ENCODE data around the gene RAB3B.
"Not testable (repeated sequence)": the region's sequence is repeated elsewhere in the genome, so short reads cannot be mapped to it uniquely, and the experiment has no call there.

The RAB3B gene, protein sequence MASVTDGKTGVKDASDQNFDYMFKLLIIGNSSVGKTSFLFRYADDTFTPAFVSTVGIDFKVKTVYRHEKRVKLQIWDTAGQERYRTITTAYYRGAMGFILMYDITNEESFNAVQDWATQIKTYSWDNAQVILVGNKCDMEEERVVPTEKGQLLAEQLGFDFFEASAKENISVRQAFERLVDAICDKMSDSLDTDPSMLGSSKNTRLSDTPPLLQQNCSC

DNA sequence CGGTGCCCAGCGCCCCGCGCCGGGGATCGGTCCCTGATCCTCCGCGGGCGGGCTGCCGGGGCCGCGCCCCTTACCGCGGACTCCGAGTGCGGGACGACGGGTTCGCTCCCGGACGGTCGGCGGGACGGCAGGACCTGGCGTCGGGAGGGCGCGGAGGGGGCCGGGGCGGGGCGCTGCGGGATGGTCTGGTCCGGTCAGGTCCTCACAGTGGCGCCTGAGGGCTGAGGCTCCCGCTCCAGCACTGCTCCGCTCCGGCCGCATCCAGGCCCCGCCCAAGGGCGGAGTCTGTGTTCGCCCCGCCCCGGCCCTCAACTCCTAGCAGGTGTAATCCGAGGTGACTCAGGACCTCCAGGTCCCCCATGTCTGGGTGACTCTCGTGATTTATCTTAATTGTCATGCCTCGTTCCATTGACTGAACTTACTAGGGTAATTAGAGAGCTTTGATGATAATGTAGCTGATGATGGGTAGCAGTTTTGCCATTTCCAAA, at the start of gene RAB3B:
TSS of gene RAB3B (minus strand) at position 223 of the 488 bp plus-strand sequence. CDS start 13,583 bp downstream, outside the sequence.
- Histone ChIP-seq H3K27me3 (ENCODE audit: control insufficient read depth, insufficient read depth, low read length) (no peaks in the 10 kb centered on the region), H3K36me3 (ENCODE audit: control insufficient read depth, insufficient read depth, low read length) (peaks cover 3% of the 10 kb centered on the region), H3K4me3 (ENCODE audit: low read depth, low read length) (peak within 1 kb of the TSS; percentile 70), H3K9ac (ENCODE audit: low read depth, low read length) (no peak within 1 kb of the TSS; the same call in 1 of the 2 replicates), H3K4me1 (ENCODE audit: control insufficient read depth, insufficient read depth, low read length) (peaks cover 3% of the 10 kb centered on the region; the same call in 1 of the 2 replicates), H3K9me3 (ENCODE audit: control insufficient read depth, insufficient read depth, low read length) (no peaks in the 10 kb centered on the region), H3K27ac (ENCODE audit: low read depth, low read length) (peak within 1 kb of the TSS; percentile 72)

DNA sequence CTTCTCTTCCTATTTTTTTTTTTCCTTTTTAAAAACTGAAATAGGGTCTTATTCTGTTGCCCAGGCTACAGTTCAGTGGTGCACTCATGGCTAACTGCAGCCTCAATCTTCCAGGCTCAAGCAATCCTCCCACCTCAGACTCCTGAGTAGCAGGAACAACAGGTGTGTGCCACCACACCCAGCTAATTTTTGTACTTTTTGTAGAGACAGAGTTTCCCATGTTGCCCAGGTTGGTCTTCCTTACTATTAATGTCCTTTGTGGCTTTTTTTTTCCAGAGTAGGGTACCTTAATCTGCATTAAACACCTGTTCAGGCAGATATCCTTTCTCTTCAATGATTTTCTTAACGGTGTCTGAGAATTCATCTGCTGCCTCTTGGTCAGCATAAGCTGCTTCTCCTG, 47.4 kb upstream of the RAB3B start:
- no peaks in the 10 kb centered on the region for H3K27me3 ChIP-seq (ENCODE audit: control insufficient read depth, insufficient read depth, low read length)
- H3K9me3 ChIP-seq (ENCODE audit: control insufficient read depth, insufficient read depth, low read length): no peaks in the 10 kb centered on the region
- H3K4me3 ChIP-seq (ENCODE audit: low read depth, low read length): no peak overlapping the region
- peaks cover 4% of the 10 kb centered on the region; the same call in 1 of the 2 replicates for H3K4me1 ChIP-seq (ENCODE audit: control insufficient read depth, insufficient read depth, low read length)
- peaks cover 55% of the 10 kb centered on the region for H3K36me3 ChIP-seq (ENCODE audit: control insufficient read depth, insufficient read depth, low read length)
- no peak overlapping the region for H3K27ac ChIP-seq (ENCODE audit: low read depth, low read length)
- no peak overlapping the region for H3K9ac ChIP-seq (ENCODE audit: low read depth, low read length)

DNA sequence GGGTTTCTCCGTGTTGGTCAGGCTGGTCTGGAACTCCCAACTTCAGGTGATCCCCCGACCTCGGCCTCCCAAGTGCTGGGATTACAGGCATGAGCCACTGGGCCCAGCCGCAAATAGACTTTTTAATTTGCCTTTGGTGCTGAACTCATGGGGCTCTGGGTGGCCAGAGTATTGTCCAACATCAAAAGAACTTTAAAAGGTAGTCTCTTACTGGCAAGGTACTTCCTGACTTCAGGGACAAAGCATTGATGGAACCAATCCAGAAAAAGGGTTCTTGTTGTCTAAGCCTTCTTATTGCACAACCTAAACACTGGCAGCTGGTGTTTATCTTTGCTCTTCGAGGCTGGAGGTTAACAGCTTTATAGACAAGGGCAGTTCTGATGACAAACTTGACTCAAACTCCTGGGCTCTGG, 46.9 kb upstream of the RAB3B start:
- Histone ChIP-seq H3K27ac (ENCODE audit: low read depth, low read length) (no peak overlapping the region), H3K36me3 (ENCODE audit: control insufficient read depth, insufficient read depth, low read length) (peaks cover 55% of the 10 kb centered on the region), H3K27me3 (ENCODE audit: control insufficient read depth, insufficient read depth, low read length) (no peaks in the 10 kb centered on the region), H3K9me3 (ENCODE audit: control insufficient read depth, insufficient read depth, low read length) (no peaks in the 10 kb centered on the region), H3K4me1 (ENCODE audit: control insufficient read depth, insufficient read depth, low read length) (peaks cover 7% of the 10 kb centered on the region), H3K9ac (ENCODE audit: low read depth, low read length) (no peak overlapping the region), H3K4me3 (ENCODE audit: low read depth, low read length) (no peak overlapping the region)

DNA sequence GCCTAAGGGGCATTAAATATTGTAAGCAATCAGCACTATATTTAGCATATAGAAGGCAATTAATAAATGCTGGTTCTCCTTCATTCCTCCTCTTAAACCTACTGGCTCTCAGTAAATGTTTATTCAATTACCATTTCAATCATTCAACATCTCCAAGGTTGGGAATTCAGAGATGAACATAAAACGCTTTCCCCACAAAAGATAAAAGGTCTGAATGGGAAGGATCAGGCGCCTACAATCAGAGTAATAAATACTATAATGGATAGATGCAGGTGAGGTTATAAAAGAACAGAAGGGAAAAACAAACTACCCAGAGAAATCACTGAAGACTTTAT, 43.5 kb upstream of the RAB3B start:
- Histone ChIP-seq H3K9ac (ENCODE audit: low read depth, low read length) (no peak overlapping the region), H3K4me1 (ENCODE audit: control insufficient read depth, insufficient read depth, low read length) (peaks cover 16% of the 10 kb centered on the region), H3K4me3 (ENCODE audit: low read depth, low read length) (peak overlapping the region; percentile 99)

DNA sequence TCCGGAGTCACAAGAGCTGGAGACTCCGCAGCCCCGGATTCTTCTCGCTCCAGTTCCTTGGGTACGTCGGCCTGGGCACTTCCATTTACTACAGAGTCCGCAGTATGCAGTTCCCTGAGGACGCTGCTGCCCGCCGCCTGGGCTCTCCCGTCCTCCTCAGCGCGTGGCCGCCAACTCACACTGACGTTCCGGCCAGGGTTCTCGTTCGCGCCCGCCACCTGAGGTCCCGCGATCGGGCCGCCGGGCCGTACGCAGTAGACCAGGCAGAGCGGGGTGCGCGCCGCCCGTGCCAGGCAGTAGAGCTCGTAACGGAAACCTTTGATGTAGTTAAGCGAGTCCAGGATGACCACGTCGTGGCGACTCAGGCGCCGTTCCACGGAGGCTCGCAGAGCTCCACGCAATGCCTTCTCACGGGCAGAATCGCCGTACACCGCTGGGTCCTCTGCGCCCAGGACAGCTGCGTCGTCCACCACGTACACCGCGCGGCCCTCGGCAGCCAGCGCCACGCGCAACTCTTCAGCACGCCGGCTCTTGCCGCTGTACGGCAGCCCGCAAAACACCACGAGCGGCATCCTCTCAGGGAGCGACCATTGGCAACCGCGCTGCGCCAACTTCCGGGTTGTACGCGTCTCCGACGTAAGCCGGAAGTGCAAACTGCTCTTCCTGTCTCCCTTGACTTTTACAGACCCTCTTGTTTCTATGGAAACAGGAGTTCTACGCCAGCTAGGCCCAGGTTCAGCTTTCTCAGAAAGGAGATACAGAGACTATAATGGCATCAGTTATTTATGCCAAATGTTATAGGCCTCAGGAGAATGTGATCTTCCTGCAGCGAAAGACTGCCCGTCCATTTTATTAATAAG, 42.9 kb upstream of the RAB3B start, which contains the start of gene KTI12:
TSS of gene KTI12 (minus strand) at position 621 of the 860 bp plus-strand sequence. CDS start at position 572, 49 bp downstream.
- H3K27ac ChIP-seq (ENCODE audit: low read depth, low read length): peak within 1 kb of the TSS; percentile 77
- H3K9ac ChIP-seq (ENCODE audit: low read depth, low read length): peak within 1 kb of the TSS; percentile 94
- peaks cover 16% of the 10 kb centered on the region for H3K4me1 ChIP-seq (ENCODE audit: control insufficient read depth, insufficient read depth, low read length)
- H3K27me3 ChIP-seq (ENCODE audit: control insufficient read depth, insufficient read depth, low read length): no peaks in the 10 kb centered on the region
- peaks cover 39% of the 10 kb centered on the region for H3K36me3 ChIP-seq (ENCODE audit: control insufficient read depth, insufficient read depth, low read length)
- H3K4me3 ChIP-seq (ENCODE audit: low read depth, low read length): peak within 1 kb of the TSS; percentile 99
- H3K9me3 ChIP-seq (ENCODE audit: control insufficient read depth, insufficient read depth, low read length): no peaks in the 10 kb centered on the region

More for the DNA sequence above, 43.5 kb upstream of the RAB3B start:
- Histone ChIP-seq H3K9me3 (ENCODE audit: control insufficient read depth, insufficient read depth, low read length) (no peaks in the 10 kb centered on the region), H3K36me3 (ENCODE audit: control insufficient read depth, insufficient read depth, low read length) (peaks cover 43% of the 10 kb centered on the region), H3K27ac (ENCODE audit: low read depth, low read length) (peak overlapping the region; percentile 77), H3K27me3 (ENCODE audit: control insufficient read depth, insufficient read depth, low read length) (no peaks in the 10 kb centered on the region)

DNA sequence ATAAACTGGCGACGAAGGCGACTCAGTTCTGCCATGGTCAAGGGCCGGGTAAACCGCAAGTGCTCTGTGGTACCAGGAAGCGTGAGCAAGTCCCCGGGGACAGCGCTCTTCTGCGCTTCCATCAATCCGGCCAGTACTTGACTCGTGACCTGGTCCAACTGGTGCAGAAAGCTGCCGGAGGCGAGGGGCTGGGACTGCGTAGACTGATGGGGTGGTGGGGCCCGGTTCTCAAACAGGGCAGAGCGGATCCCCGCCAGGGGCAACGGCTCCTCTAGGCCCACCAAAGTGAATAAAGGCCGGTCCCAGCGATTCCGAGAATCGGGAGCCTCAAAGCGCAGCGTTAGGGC, 42.3 kb upstream of the RAB3B start:
- Histone ChIP-seq H3K36me3 (ENCODE audit: control insufficient read depth, insufficient read depth, low read length) (peaks cover 41% of the 10 kb centered on the region), H3K9ac (ENCODE audit: low read depth, low read length) (peak overlapping the region; percentile 94), H3K27me3 (ENCODE audit: control insufficient read depth, insufficient read depth, low read length) (no peaks in the 10 kb centered on the region), H3K4me1 (ENCODE audit: control insufficient read depth, insufficient read depth, low read length) (peaks cover 16% of the 10 kb centered on the region), H3K27ac (ENCODE audit: low read depth, low read length) (no peak overlapping the region), H3K9me3 (ENCODE audit: control insufficient read depth, insufficient read depth, low read length) (no peaks in the 10 kb centered on the region), H3K4me3 (ENCODE audit: low read depth, low read length) (peak overlapping the region; percentile 99)

DNA sequence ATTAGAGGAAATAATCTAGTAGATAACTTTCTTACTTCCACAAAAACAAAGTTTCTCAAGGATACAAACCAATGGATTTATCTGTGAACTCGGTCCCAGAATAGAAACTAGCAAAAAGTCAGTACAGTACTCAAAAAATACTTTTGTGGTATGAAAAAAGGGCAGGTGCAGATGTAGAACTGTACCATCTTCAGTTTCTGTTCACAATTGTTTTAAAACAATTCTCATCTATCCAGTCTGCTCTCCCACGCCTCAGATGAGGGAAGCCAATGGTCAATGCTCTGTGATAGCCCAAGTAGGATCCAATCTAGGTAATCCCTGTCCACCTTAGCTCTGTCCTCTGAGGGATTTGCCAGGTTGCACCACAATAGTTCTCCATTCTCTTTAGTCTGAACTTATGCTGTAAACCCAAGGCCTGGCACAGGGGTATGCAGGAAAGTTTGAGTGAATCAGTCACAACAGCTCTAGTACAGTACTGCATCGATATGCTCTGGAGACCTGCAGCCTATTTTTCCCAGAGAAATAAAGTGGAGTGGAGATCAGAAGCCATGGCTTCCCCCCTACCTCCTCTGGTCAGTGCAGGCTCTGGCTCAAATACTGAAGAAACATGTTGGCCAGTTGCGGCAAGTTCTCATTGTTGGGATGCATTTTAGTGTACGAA, 41.8 kb upstream of the RAB3B start:
- H3K27ac ChIP-seq (ENCODE audit: low read depth, low read length): no peak overlapping the region

DNA sequence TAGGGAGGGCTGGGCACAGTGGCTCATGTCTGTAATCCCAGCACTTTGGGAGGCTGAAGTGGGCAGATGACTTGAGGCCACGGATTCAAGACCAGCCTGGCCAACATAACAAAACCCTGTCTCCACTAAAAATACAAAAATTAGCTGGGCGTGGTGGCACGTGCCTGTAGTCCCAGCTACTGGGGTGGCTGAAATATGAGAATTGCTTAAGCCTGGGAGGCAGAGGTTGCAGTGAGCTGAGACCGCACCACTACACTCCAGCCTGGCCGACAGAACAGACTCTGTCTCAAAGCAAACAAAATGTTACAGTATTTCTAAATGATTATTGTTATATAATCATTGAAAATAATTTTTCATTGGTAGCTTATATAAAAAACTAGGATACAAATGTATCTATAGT, 38.3 kb upstream of the RAB3B start:
- Histone ChIP-seq H3K36me3 (ENCODE audit: control insufficient read depth, insufficient read depth, low read length) (peaks cover 54% of the 10 kb centered on the region), H3K4me1 (ENCODE audit: control insufficient read depth, insufficient read depth, low read length) (peaks cover 13% of the 10 kb centered on the region)
- not testable (repeated sequence) for H3K9me3 ChIP-seq (ENCODE audit: control insufficient read depth, insufficient read depth, low read length); H3K27me3 ChIP-seq (ENCODE audit: control insufficient read depth, insufficient read depth, low read length); H3K27ac ChIP-seq (ENCODE audit: low read depth, low read length); H3K9ac ChIP-seq (ENCODE audit: low read depth, low read length); H3K4me3 ChIP-seq (ENCODE audit: low read depth, low read length)

More for the DNA sequence above, 41.8 kb upstream of the RAB3B start:
- Histone ChIP-seq H3K36me3 (ENCODE audit: control insufficient read depth, insufficient read depth, low read length) (peaks cover 42% of the 10 kb centered on the region), H3K27me3 (ENCODE audit: control insufficient read depth, insufficient read depth, low read length) (no peaks in the 10 kb centered on the region), H3K9me3 (ENCODE audit: control insufficient read depth, insufficient read depth, low read length) (no peaks in the 10 kb centered on the region), H3K4me1 (ENCODE audit: control insufficient read depth, insufficient read depth, low read length) (peaks cover 16% of the 10 kb centered on the region), H3K4me3 (ENCODE audit: low read depth, low read length) (peak overlapping the region; percentile 99), H3K9ac (ENCODE audit: low read depth, low read length) (peak overlapping the region; percentile 94)

DNA sequence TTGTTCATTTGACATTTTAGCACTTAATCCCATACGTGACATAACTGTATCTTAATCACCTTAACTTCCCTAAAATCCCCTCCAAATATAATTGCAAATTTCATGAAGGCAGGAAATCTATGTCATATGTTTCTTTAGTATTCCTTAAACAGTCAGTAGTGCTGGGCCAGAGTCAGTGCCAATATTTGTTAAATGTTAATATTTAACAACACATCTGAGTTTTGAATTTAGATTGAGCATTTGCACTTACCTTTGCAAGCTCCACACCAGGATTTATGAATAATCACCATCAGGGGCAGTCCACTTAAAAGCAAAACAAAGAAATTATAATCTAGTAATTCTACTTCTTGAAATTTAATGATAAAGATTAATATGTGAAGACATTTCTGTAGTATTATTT, 37.8 kb upstream of the RAB3B start:
- Histone ChIP-seq H3K4me3 (ENCODE audit: low read depth, low read length) (no peak overlapping the region), H3K9ac (ENCODE audit: low read depth, low read length) (no peak overlapping the region), H3K4me1 (ENCODE audit: control insufficient read depth, insufficient read depth, low read length) (peaks cover 12% of the 10 kb centered on the region), H3K36me3 (ENCODE audit: control insufficient read depth, insufficient read depth, low read length) (peaks cover 59% of the 10 kb centered on the region), H3K9me3 (ENCODE audit: control insufficient read depth, insufficient read depth, low read length) (no peaks in the 10 kb centered on the region), H3K27me3 (ENCODE audit: control insufficient read depth, insufficient read depth, low read length) (no peaks in the 10 kb centered on the region), H3K27ac (ENCODE audit: low read depth, low read length) (no peak overlapping the region)

DNA sequence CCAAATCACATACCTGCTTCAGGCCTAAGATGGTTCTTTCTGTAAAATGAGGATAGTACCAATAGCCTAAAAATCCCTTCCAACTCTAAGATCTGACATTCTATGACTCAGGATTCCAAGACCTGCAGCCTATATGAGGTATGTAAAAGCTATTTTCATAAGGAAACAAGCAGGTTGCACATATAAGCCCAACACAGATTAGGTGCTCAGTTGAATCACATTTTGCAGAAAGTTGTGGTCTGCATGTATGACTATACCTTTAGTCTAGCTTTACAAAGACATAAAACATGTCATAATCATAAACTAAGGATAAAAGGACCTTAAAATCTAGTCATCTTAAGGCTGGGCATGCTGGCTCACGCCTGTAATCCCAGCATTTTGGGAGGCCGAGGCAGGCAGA, 35.8 kb upstream of the RAB3B start:
- Histone ChIP-seq H3K4me3 (ENCODE audit: low read depth, low read length) (no peak overlapping the region), H3K27me3 (ENCODE audit: control insufficient read depth, insufficient read depth, low read length) (no peaks in the 10 kb centered on the region), H3K9me3 (ENCODE audit: control insufficient read depth, insufficient read depth, low read length) (no peaks in the 10 kb centered on the region), H3K4me1 (ENCODE audit: control insufficient read depth, insufficient read depth, low read length) (no peaks in the 10 kb centered on the region), H3K9ac (ENCODE audit: low read depth, low read length) (no peak overlapping the region), H3K27ac (ENCODE audit: low read depth, low read length) (no peak overlapping the region), H3K36me3 (ENCODE audit: control insufficient read depth, insufficient read depth, low read length) (peaks cover 71% of the 10 kb centered on the region)
